Liver (tissue), 9 donors: ENCODE data around the gene OR10G8. TPM values are rescaled to one million over a fixed set of nuclear protein-coding genes. Genes with fewer than 3 reads are reported as not detected.

Experiments used
- DNase-seq: peaks from one replicate; pipeline ENCODE4 v3.0.0-alpha.2; 2017; ENCODE audit warnings: low spot score
- H3K27ac ChIP-seq, 2 donors: one replicate each; pipeline ENCODE4 v1.7.0; 2013; ENCODE audit warnings: inconsistent platforms in 2 of 2, low read length in 2 of 2, control low read depth in 1 of 2, low read depth in 1 of 2, mild to moderate bottlenecking in 1 of 2
- H3K27me3 ChIP-seq, 4 donors: one replicate each; pipeline versions ENCODE4 v1.6.1 to v1.7.0; 2013; ENCODE audit warnings: low read length in 3 of 4, inconsistent platforms in 1 of 4, mild to moderate bottlenecking in 1 of 4, moderate library complexity in 1 of 4; ENCODE audit not compliant: control insufficient read depth in 4 of 4, insufficient read depth in 4 of 4
- H3K36me3 ChIP-seq, 4 donors: one replicate each; pipeline versions ENCODE4 v1.6.1 to v1.7.0; 2013; ENCODE audit warnings: low read length in 3 of 4, mild to moderate bottlenecking in 3 of 4, low read depth in 1 of 4, moderate library complexity in 1 of 4; ENCODE audit not compliant: control insufficient read depth in 4 of 4, insufficient read depth in 3 of 4
- H3K4me1 ChIP-seq, 4 donors: one replicate each; pipeline versions ENCODE4 v1.6.1 to v1.7.0; 2013; ENCODE audit warnings: low read length in 3 of 4, mild to moderate bottlenecking in 3 of 4, moderate library complexity in 1 of 4; ENCODE audit not compliant: control insufficient read depth in 4 of 4, insufficient read depth in 4 of 4
- H3K4me3 ChIP-seq, 3 donors: one replicate each; pipeline versions ENCODE4 v1.6.1 to v1.7.0; 2013; ENCODE audit warnings: low read length in 3 of 3, control low read depth in 1 of 3, low read depth in 1 of 3, mild to moderate bottlenecking in 1 of 3
- H3K9ac ChIP-seq, 2 donors: one replicate each; pipeline ENCODE4 v1.7.0; 2013; ENCODE audit warnings: low read length in 2 of 2, mild to moderate bottlenecking in 2 of 2, moderate library complexity in 2 of 2, control low read depth in 1 of 2, low read depth in 1 of 2
- H3K9me3 ChIP-seq, 4 donors: one replicate each; pipeline versions ENCODE4 v1.6.1 to v1.7.0; 2013; ENCODE audit warnings: low read length in 3 of 4; ENCODE audit not compliant: control insufficient read depth in 4 of 4
- ATF3 ChIP-seq: IDR thresholded peaks from 2 replicates; pipeline ENCODE4 v1.6.1; 2016; ENCODE audit warnings: antibody characterized with exemption
- CTCF ChIP-seq: fragments of 150-350 bp; IDR thresholded peaks from 2 replicates; pipeline ENCODE4 v1.5.1; 2017; ENCODE audit warnings: improper control_type of control experiment, low read depth, low read length; ENCODE audit not compliant: missing input control
- FOXA2 ChIP-seq: IDR thresholded peaks from 2 replicates; pipeline ENCODE4 v1.6.1; 2016; ENCODE audit warnings: antibody characterized with exemption
- HNF4A ChIP-seq, 2 donors: conservative IDR thresholded peaks; 2 replicates each; pipeline ENCODE4 v1.6.1; 2016; ENCODE audit warnings: antibody characterized with exemption in 2 of 2, mild to moderate bottlenecking in 2 of 2
- HNF4G ChIP-seq: IDR thresholded peaks from 2 replicates; pipeline ENCODE4 v1.6.1; 2016; ENCODE audit warnings: antibody characterized with exemption
- MAX ChIP-seq: IDR thresholded peaks from 2 replicates; pipeline ENCODE4 v1.6.1; 2016; ENCODE audit warnings: antibody characterized with exemption
- RAD21 ChIP-seq, 2 donors: IDR thresholded peaks; 2 replicates each; pipeline ENCODE4 v1.6.1; 2016; ENCODE audit warnings: antibody characterized with exemption in 2 of 2, mild to moderate bottlenecking in 2 of 2
- SP1 ChIP-seq: IDR thresholded peaks from 2 replicates; pipeline ENCODE4 v1.6.1; 2018; ENCODE audit warnings: antibody characterized with exemption, mild to moderate bottlenecking
- TAF1 ChIP-seq: conservative IDR thresholded peaks from 2 replicates; pipeline ENCODE4 v1.6.1; 2016; ENCODE audit warnings: antibody characterized with exemption, mild to moderate bottlenecking
- YY1 ChIP-seq: IDR thresholded peaks from 2 replicates; pipeline ENCODE4 v1.6.1; 2016; ENCODE audit warnings: antibody characterized with exemption, mild to moderate bottlenecking
- ZBTB33 ChIP-seq: IDR thresholded peaks from 2 replicates; pipeline ENCODE4 v1.6.1; 2016; ENCODE audit warnings: antibody characterized with exemption
- WGBS: extraction: QIAGEN DNeasy Blood & Tissue Kit; methylation state at CpG from one replicate; pipeline ENCODE4 v1.1.7; 2013; 5-methylcytosine and 5-hydroxymethylcytosine counted together
- polyA plus RNA-seq, 2 donors: library from polyadenylated mRNA; stranded (reverse) in 1 of 2; unstranded in 1 of 2; fragments of 200-250 nt in 1 of 2; fragments of >200 nt in 1 of 2; fragmentation: Nextera tagmentation in 1 of 2; extraction: Ambion mirVana in 1 of 2; gene quantifications; one replicate each; pipeline versions ENCODE4 v1.2.1 to v1.2.3, GENCODE V29; 2013 to 2015
- total RNA-seq, 2 donors: library from RNA; depleted of rRNA; stranded (reverse); fragments of >200 nt; gene quantifications; one replicate each; pipeline ENCODE4 v1.2.3, GENCODE V29; 2014
- donor health status: healthy.
- donor health status: healthy.
- donor health status: healthy.
- donor health status: healthy.
- donor health status: healthy.

Gene OR10G8
- total and polyA plus RNA-seq, 4 donors: not detected

- Histone ChIP-seq H3K27ac (no peak overlapping the region), H3K9ac (no peak overlapping the region), H3K4me3 (no peak overlapping the region), H3K36me3 (no peaks in the 10 kb centered on the region), H3K27me3 (no peaks in the 10 kb centered on the region), H3K9me3 (no peaks in the 10 kb centered on the region), H3K4me1 (no peaks in the 10 kb centered on the region)
- TF ChIP-seq MAX: no peak
- TF ChIP-seq FOXA2: no peak
- no peak for TF ChIP-seq YY1
- TF ChIP-seq HNF4A (conservative IDR thresholded peaks at IDR 0.05): no peak
- WGBS: 86% methylated on average over 3 of the region's 3 CpGs
- DNase-seq: no peak
Observed at GRCh38 chr11:124052966-124053365, 26.4 kb downstream of the OR10G8 start.

- 34% methylated on average over 4 of the region's 4 CpGs for WGBS
- peaks cover 0 to 16% (median 2%) of the 10 kb centered on the region in 4 donors for H3K27me3 ChIP-seq
- peaks cover 0 to 7% (median 0%) of the 10 kb centered on the region in 4 donors for H3K4me1 ChIP-seq
Observed at GRCh38 chr11:124068601-124069110, 42.1 kb downstream of the OR10G8 start.

GRCh38 chr11:124069429-124070401 is 43.1 kb downstream of the OR10G8 start:
- H3K36me3 ChIP-seq: no peaks in the 10 kb centered on the region
- H3K27ac ChIP-seq: no peak overlapping the region
- TF ChIP-seq MAX (no peak), ATF3 (no peak), FOXA2 (no peak), CTCF (peak; percentile 38), HNF4A (conservative IDR thresholded peaks at IDR 0.05) (no peak), RAD21 (IDR thresholded peaks at IDR 0.05) (peak; percentile 48 to 61)
- H3K9me3 ChIP-seq: no peaks in the 10 kb centered on the region
- no peak overlapping the region for H3K4me3 ChIP-seq
- H3K9ac ChIP-seq: no peak overlapping the region
- WGBS: 36% methylated on average over 28 of the region's 28 CpGs
- peaks cover 0 to 16% (median 3%) of the 10 kb centered on the region in 4 donors for H3K27me3 ChIP-seq
- H3K4me1 ChIP-seq: peaks cover 0 to 7% (median 0%) of the 10 kb centered on the region in 4 donors
- DNase-seq: peak; percentile 68

More at GRCh38 chr11:124068601-124069110, 42.1 kb downstream of the OR10G8 start:
- H3K9ac ChIP-seq: no peak overlapping the region
- no peak for DNase-seq
- TF ChIP-seq HNF4G (no peak), SP1 (no peak), ZBTB33 (no peak), TAF1 (no peak)
- H3K27ac ChIP-seq: no peak overlapping the region
- H3K9me3 ChIP-seq: no peaks in the 10 kb centered on the region
- no peaks in the 10 kb centered on the region for H3K36me3 ChIP-seq
- H3K4me3 ChIP-seq: no peak overlapping the region
